Measurements from ENCODE around the gene NUP188.

- no peak for TF ChIP-seq SNAI1 (CRISPR knock-in tag; IDR thresholded peaks at IDR 0.05; ENCODE audit: borderline replicate concordance)
- no peak for TF ChIP-seq KLF13 (CRISPR knock-in tag; IDR thresholded peaks at IDR 0.05)
- TF ChIP-seq ZSCAN29 (CRISPR knock-in tag; conservative IDR thresholded peaks at IDR 0.05), result no peak
- no peak for TF ChIP-seq ETS1 (CRISPR knock-in tag; IDR thresholded peaks at IDR 0.05)
- TF ChIP-seq, protein P1, sequence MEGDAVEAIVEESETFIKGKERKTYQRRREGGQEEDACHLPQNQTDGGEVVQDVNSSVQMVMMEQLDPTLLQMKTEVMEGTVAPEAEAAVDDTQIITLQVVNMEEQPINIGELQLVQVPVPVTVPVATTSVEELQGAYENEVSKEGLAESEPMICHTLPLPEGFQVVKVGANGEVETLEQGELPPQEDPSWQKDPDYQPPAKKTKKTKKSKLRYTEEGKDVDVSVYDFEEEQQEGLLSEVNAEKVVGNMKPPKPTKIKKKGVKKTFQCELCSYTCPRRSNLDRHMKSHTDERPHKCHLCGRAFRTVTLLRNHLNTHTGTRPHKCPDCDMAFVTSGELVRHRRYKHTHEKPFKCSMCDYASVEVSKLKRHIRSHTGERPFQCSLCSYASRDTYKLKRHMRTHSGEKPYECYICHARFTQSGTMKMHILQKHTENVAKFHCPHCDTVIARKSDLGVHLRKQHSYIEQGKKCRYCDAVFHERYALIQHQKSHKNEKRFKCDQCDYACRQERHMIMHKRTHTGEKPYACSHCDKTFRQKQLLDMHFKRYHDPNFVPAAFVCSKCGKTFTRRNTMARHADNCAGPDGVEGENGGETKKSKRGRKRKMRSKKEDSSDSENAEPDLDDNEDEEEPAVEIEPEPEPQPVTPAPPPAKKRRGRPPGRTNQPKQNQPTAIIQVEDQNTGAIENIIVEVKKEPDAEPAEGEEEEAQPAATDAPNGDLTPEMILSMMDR (CRISPR knock-in tag; IDR thresholded peaks at IDR 0.05), result no peak
Observed at GRCh38 chr9:129023036-129023907, 75.8 kb downstream of the NUP188 start.

Measured in HepG2 (cell line).